Smooth muscle cell (in vitro differentiated cells): Measurements from ENCODE around the gene TMEM218. TPM values are rescaled to one million over a fixed set of nuclear protein-coding genes. Genes with fewer than 3 reads are reported as not detected.

Experiments
- DNase-seq: peaks from one replicate; lab custom pipeline; 2025; ENCODE audit not compliant: unreplicated experiment; lab: John Stamatoyannopoulos, UW
- H2AFZ ChIP-seq: fragments of 200-600 bp; sonication (generic); 2 replicates; pipeline ENCODE4 v1.6.0; 2016; ENCODE audit warnings: antibody characterized with exemption, low read depth, mild to moderate bottlenecking
- H3F3A ChIP-seq: fragments of 200-600 bp; sonication (generic); 2 replicates; pipeline ENCODE4 v1.6.0; 2017; ENCODE audit warnings: antibody characterized with exemption, low read depth
- H3K27ac ChIP-seq: fragments of 200-600 bp; sonication (generic); 2 replicates; pipeline ENCODE4 v1.5.1; 2016; ENCODE audit warnings: low read depth, mild to moderate bottlenecking
- H3K27me3 ChIP-seq: fragments of 200-600 bp; sonication (generic); 2 replicates; pipeline ENCODE4 v1.6.1; 2016; ENCODE audit warnings: low read depth, mild to moderate bottlenecking
- H3K36me3 ChIP-seq: fragments of 200-600 bp; sonication (generic); 2 replicates; pipeline ENCODE4 v1.5.1; 2016; ENCODE audit warnings: low read depth
- H3K4me1 ChIP-seq: fragments of 200-600 bp; sonication (generic); 2 replicates; pipeline ENCODE4 v1.5.1; 2016; ENCODE audit warnings: low read depth
- H3K4me2 ChIP-seq: fragments of 200-600 bp; sonication (generic); 2 replicates; pipeline ENCODE4 v1.6.0; 2016; ENCODE audit warnings: mild to moderate bottlenecking
- H3K4me3 ChIP-seq: fragments of 200-600 bp; sonication (generic); 2 replicates; pipeline ENCODE4 v1.5.1; 2016; ENCODE audit warnings: mild to moderate bottlenecking
- H3K79me2 ChIP-seq: fragments of 200-600 bp; sonication (generic); 2 replicates; pipeline ENCODE4 v1.6.0; 2016; ENCODE audit warnings: low read depth, mild to moderate bottlenecking
- H3K9ac ChIP-seq: fragments of 200-600 bp; sonication (generic); 2 replicates; pipeline ENCODE4 v1.6.0; 2016; ENCODE audit warnings: low read depth
- H3K9me3 ChIP-seq: fragments of 200-600 bp; sonication (generic); replicated peaks from 2 replicates; pipeline ENCODE4 v1.5.1; 2016; ENCODE audit warnings: low read depth
- H4K20me1 ChIP-seq: fragments of 200-600 bp; sonication (generic); 2 replicates; pipeline ENCODE4 v1.6.0; 2016; ENCODE audit warnings: low read depth
- WGBS: methylation state at CpG from one replicate; pipeline ENCODE4 v1.1.7; 2016; ENCODE audit warnings: low lambda C conversion rate; 5-methylcytosine and 5-hydroxymethylcytosine counted together
- polyA plus RNA-seq: library from polyadenylated mRNA; unstranded; fragments of >200 nt; fragmentation: Nextera tagmentation; extraction: Ambion mirVana; gene quantifications from 2 replicates; pipeline ENCODE4 v1.2.1, GENCODE V29; 2016
- total RNA-seq: library from RNA; depleted of rRNA; stranded (reverse); fragments of >200 nt; gene quantifications from 2 replicates; pipeline ENCODE4 v1.2.3, GENCODE V29; 2014
- TF ChIP-seq, protein P1 (sequence below): fragments of 200-600 bp; sonication (generic); IDR thresholded peaks from 2 replicates; pipeline ENCODE4 v1.5.1; 2017; ENCODE audit warnings: borderline replicate concordance, mild to moderate bottlenecking, antibody characterized with exemption; ENCODE audit not compliant: insufficient read depth, poor library complexity, severe bottlenecking

Gene TMEM218
- total and polyA plus RNA-seq, 2 experiments from 2014 or later: 22.1 to 30.7 TPM

DNA sequence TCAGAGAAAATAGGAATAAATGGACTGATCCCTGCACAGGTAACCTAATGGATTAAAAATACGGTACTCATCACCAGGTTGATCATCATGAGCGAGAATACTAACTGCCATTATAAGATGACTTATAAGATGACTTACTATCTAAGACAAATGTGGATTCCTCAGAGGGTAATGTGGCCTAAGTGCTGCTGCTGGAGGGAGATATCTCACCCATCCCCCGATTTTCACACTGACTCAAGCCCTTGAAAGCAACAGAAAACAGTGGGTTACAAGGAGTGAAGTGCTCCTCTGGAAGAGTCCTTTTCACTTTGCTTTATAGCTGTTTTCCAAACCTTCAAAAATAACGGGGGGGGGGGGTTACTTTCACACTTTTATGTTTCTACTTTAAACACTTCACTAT lies 920 bp downstream of the TMEM218 start:
- Histone ChIP-seq H3K9ac (no peak overlapping the region), H3F3A (no peaks in the 10 kb centered on the region), H4K20me1 (no peaks in the 10 kb centered on the region), H3K79me2 (peaks cover 14% of the 10 kb centered on the region), H3K27ac (no peak overlapping the region), H3K27me3 (no peaks in the 10 kb centered on the region), H3K9me3 (no peaks in the 10 kb centered on the region), H2AFZ (peak overlapping the region; percentile 95), H3K4me1 (peaks cover 4% of the 10 kb centered on the region), H3K4me2 (peak overlapping the region; percentile 92), H3K36me3 (no peaks in the 10 kb centered on the region), H3K4me3 (peak overlapping the region; percentile 74)
- WGBS: 49% methylated on average over 4 of the region's 4 CpGs
- TF ChIP-seq, protein P1, sequence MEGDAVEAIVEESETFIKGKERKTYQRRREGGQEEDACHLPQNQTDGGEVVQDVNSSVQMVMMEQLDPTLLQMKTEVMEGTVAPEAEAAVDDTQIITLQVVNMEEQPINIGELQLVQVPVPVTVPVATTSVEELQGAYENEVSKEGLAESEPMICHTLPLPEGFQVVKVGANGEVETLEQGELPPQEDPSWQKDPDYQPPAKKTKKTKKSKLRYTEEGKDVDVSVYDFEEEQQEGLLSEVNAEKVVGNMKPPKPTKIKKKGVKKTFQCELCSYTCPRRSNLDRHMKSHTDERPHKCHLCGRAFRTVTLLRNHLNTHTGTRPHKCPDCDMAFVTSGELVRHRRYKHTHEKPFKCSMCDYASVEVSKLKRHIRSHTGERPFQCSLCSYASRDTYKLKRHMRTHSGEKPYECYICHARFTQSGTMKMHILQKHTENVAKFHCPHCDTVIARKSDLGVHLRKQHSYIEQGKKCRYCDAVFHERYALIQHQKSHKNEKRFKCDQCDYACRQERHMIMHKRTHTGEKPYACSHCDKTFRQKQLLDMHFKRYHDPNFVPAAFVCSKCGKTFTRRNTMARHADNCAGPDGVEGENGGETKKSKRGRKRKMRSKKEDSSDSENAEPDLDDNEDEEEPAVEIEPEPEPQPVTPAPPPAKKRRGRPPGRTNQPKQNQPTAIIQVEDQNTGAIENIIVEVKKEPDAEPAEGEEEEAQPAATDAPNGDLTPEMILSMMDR: no peak
- DNase-seq: no peak

DNA sequence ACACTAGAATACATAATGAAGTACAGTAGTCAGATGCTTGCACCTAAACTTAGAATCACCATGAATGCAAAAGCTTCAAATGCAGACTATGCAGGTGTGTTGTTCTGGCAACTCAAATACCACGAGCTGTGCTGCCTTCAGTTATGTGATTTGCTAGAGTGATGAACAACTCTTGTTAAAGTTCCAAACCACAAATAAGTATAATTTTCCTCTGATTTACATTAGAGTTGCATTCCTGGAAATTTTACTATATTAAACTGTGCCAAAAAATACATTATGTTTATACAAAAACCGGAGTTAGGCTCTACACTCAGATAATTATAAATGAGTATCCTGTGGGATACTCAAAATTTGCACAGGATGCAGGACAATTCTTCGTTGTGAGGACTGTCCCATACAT lies 3.0 kb downstream of the TMEM218 start:
- no peak overlapping the region for H3K4me2 ChIP-seq
- H3F3A ChIP-seq: no peaks in the 10 kb centered on the region
- no peaks in the 10 kb centered on the region for H4K20me1 ChIP-seq
- no peak for DNase-seq
- H3K79me2 ChIP-seq: peaks cover 14% of the 10 kb centered on the region
- H3K9ac ChIP-seq: no peak overlapping the region
- no peak overlapping the region for H3K4me3 ChIP-seq
- H3K9me3 ChIP-seq: no peaks in the 10 kb centered on the region
- TF ChIP-seq, protein P1: no peak
- no peaks in the 10 kb centered on the region for H3K27me3 ChIP-seq
- H3K36me3 ChIP-seq: no peaks in the 10 kb centered on the region
- 94% methylated on average over 3 of the region's 3 CpGs for WGBS
- peaks cover 4% of the 10 kb centered on the region for H3K4me1 ChIP-seq
- no peak overlapping the region for H2AFZ ChIP-seq
- H3K27ac ChIP-seq: no peak overlapping the region

DNA sequence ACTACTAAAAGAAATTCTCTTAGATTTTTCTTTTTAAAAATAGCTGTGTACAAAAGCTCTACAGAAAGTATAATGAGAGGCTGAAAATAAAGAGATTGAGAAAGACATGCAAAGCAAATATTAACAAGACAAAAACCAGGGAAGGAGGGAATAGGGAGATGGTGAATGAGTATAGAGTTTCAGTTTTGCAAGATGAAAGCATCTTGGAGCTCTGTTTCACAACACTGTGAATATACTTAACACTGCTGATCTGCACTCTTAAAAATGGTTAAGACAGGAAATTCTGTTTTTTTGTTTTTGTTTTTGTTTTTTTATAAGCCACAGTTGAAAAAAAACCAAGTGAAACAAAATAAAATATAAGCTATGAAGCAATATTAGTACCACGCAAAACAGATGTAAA lies 5.5 kb downstream of the TMEM218 start:
- Histone ChIP-seq H3K9ac (no peak overlapping the region), H3K9me3 (no peaks in the 10 kb centered on the region), H3K27ac (no peak overlapping the region), H3F3A (no peaks in the 10 kb centered on the region), H4K20me1 (no peaks in the 10 kb centered on the region), H3K79me2 (peaks cover 14% of the 10 kb centered on the region), H3K4me2 (no peak overlapping the region), H3K27me3 (no peaks in the 10 kb centered on the region), H3K4me3 (no peak overlapping the region), H3K4me1 (no peaks in the 10 kb centered on the region), H3K36me3 (no peaks in the 10 kb centered on the region), H2AFZ (no peak overlapping the region)
- TF ChIP-seq, protein P1: no peak
- WGBS: 67% methylated on average over 1 of the region's 1 CpG
- no peak for DNase-seq

DNA sequence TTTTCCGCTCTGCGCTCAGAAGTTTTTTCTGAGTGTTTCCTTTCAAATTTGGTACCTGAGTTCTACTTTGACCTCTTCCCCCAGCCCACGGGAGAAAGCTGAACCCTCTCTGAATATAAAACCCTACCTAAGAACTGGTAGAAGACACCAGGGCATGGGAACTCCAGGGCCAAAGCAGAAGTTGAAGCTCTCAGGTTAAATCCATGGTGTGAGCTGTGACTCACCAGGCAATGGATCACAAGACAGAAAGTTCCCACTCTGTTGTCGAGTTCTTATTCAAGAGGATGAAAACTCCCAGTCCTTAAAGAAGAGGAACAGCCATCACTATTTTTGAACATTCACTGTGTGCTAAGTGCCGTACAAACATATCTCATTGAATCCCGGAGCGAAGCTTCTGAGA lies 8.9 kb downstream of the TMEM218 start:
- Histone ChIP-seq H2AFZ (no peak overlapping the region), H3K4me1 (no peaks in the 10 kb centered on the region), H4K20me1 (no peaks in the 10 kb centered on the region), H3K9me3 (no peaks in the 10 kb centered on the region), H3K4me3 (no peak overlapping the region), H3K4me2 (no peak overlapping the region), H3K27ac (no peak overlapping the region), H3F3A (no peaks in the 10 kb centered on the region), H3K9ac (no peak overlapping the region), H3K27me3 (no peaks in the 10 kb centered on the region), H3K36me3 (peaks cover 1% of the 10 kb centered on the region), H3K79me2 (peaks cover 5% of the 10 kb centered on the region)
- TF ChIP-seq, protein P1: no peak
- no peak for DNase-seq
- 97% methylated on average over 7 of the region's 7 CpGs for WGBS
